Measurements from ENCODE around the gene RNF17. TPM values are rescaled to one million over a fixed set of nuclear protein-coding genes. Genes with fewer than 3 reads are reported as not detected.

The RNF17 gene
- polyA plus RNA-seq, 6 donors from 2014 or later: 0.21 to 0.34 TPM; not detected in 4

- peaks cover 0 to 3% (median 0%) of the 10 kb centered on the region in 7 donors for H3K9me3 Mint-ChIP-seq
- DNase-seq: no peak
- no peak overlapping the region for H3K27ac Mint-ChIP-seq
- no peak overlapping the region for H3K4me3 Mint-ChIP-seq
- peaks cover 29 to 40% of the 10 kb centered on the region in 2 donors for H3K36me3 Mint-ChIP-seq
- peaks cover 12 to 16% (median 14%) of the 10 kb centered on the region in 3 donors for H3K4me1 Mint-ChIP-seq
- no peak for ATAC-seq (ENCODE audit: low read depth in 2 of 2)
- H3K27me3 Mint-ChIP-seq: no peaks in the 10 kb centered on the region
Observed at GRCh38 chr13:24897293-24897692, 133.3 kb downstream of the RNF17 start.

DNA sequence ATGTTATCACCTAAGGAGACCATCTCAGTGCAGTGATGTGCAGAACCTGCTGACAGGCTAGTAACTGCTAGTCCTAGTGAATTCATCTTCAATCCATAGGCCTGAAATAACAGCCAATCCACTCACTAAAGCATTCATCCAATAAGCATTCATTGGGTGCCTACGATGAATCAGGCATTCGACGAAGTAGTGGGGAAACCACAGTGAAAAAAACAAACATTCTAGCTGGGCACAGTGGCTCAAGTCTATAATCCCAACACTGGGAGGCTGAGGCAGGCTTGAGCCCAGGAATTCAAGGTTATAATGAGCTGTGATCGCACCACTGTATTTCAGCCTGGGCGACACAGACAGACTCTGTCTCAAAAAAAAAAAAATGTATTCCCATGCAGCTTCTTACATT, 135.6 kb downstream of the RNF17 start:
- peak overlapping the region in 1 of 8 donors; percentile 32 for H3K4me3 Mint-ChIP-seq
- peaks cover 0 to 3% (median 0%) of the 10 kb centered on the region in 7 donors for H3K9me3 Mint-ChIP-seq
- H3K4me1 Mint-ChIP-seq: peaks cover 11 to 14% (median 12%) of the 10 kb centered on the region in 3 donors
- no peak for ATAC-seq (ENCODE audit: low read depth in 2 of 2)
- DNase-seq: no peak
- H3K36me3 Mint-ChIP-seq: peaks cover 18 to 24% of the 10 kb centered on the region in 2 donors
- peak overlapping the region in 2 of 6 donors; percentile 33 to 88 for H3K27ac Mint-ChIP-seq
- no peaks in the 10 kb centered on the region for H3K27me3 Mint-ChIP-seq

GRCh38 chr13:24900507-24900906, 136.5 kb downstream of the RNF17 start:
- peak; percentile 64 to 86 for ATAC-seq (ENCODE audit: low read depth in 2 of 2)
- Mint-ChIP-seq H3K9me3 (peaks cover 0 to 3% (median 0%) of the 10 kb centered on the region in 7 donors), H3K36me3 (peaks cover 26 to 33% of the 10 kb centered on the region in 2 donors), H3K4me3 (no peak overlapping the region), H3K4me1 (peaks cover 11 to 14% (median 12%) of the 10 kb centered on the region in 3 donors), H3K27ac (peak overlapping the region in 3 of 6 donors; percentile 43 to 88 (median 70)), H3K27me3 (no peaks in the 10 kb centered on the region)
- DNase-seq: no peak

DNA sequence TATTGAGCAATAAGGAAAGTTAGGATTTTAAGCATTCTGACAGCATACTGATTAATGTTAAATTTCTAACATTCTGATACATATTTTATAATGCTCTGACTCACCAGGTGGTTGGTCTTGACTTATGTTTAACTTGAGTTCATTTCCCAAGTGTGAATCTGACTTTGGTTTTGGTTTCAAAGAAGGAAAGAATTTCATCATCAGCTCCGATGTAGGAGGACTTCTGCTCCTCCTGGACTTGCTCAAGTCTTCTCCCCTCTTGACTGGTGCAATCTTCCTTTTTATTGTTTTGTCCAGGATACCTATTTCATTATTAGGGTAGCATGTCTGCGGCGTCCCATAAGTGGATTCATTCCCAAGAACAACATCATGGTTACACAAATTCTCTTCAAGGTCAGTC, 141.3 kb downstream of the RNF17 start:
- Mint-ChIP-seq H3K27me3 (no peaks in the 10 kb centered on the region), H3K36me3 (peaks cover 27 to 31% of the 10 kb centered on the region in 2 donors), H3K27ac (no peak overlapping the region), H3K4me3 (no peak overlapping the region), H3K9me3 (no peaks in the 10 kb centered on the region), H3K4me1 (peaks cover 7 to 9% (median 8%) of the 10 kb centered on the region in 3 donors)
- ATAC-seq (ENCODE audit: low read depth in 2 of 2) (no peak), DNase-seq (no peak)

DNA sequence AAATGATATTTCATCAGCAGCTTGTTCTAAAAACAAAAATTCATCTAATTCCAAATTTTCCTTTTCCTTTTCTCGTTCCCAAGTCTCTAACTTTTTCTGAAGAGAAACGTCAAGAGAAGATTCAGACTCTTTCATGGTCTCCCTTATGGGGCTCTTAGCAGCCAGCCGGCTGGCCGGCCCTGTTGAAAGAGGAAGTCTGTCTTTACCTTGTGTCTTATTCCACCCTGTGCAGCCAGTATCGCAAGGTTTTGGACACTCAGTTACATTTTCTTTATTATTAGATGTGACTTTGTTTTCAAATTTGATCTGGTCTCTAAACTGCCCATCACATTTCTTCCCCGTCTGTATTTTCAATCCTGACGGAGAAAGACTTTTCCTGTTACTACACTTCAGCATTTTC, 142.3 kb downstream of the RNF17 start:
- Mint-ChIP-seq H3K4me3 (no peak overlapping the region), H3K36me3 (peaks cover 18 to 25% of the 10 kb centered on the region in 2 donors), H3K9me3 (no peaks in the 10 kb centered on the region), H3K27me3 (no peaks in the 10 kb centered on the region), H3K27ac (no peak overlapping the region), H3K4me1 (no peaks in the 10 kb centered on the region)
- DNase-seq (no peak), ATAC-seq (ENCODE audit: low read depth in 2 of 2) (no peak)

GRCh38 chr13:24910502-24911132, 146.6 kb downstream of the RNF17 start:
- H3K27me3 Mint-ChIP-seq: no peaks in the 10 kb centered on the region
- no peaks in the 10 kb centered on the region for H3K9me3 Mint-ChIP-seq
- H3K4me1 Mint-ChIP-seq: peaks cover 0 to 5% (median 2%) of the 10 kb centered on the region in 3 donors
- H3K27ac Mint-ChIP-seq: no peak overlapping the region
- no peak overlapping the region for H3K4me3 Mint-ChIP-seq
- no peak for DNase-seq
- H3K36me3 Mint-ChIP-seq: peaks cover 15 to 24% of the 10 kb centered on the region in 2 donors
- no peak for ATAC-seq (ENCODE audit: low read depth in 2 of 2)

- H3K4me1 Mint-ChIP-seq: peaks cover 0 to 5% (median 2%) of the 10 kb centered on the region in 3 donors
- no peak for ATAC-seq (ENCODE audit: low read depth in 2 of 2)
Observed at GRCh38 chr13:24911133-24911908, 147.4 kb downstream of the RNF17 start.

DNA sequence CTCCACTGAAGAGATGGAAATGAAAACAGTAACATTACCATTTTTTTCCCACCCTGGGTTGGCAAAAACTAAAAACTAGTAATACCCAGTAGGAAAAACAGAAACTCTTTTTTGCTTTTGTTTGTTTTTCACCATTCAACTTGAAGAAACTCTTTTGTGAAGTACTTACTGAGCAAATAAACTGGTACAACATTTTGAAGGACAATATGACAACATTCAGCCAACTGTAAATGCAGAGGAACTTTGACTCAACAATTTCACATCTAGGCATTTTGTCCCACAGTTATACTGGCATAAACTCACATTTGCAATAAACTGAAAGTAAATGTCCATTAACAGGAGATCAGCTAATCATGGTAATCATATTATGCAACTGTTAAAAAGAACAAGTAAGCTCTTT, 152.5 kb downstream of the RNF17 start:
- peaks cover 0 to 5% (median 2%) of the 10 kb centered on the region in 3 donors for H3K4me1 Mint-ChIP-seq
- DNase-seq (no peak), ATAC-seq (ENCODE audit: low read depth in 2 of 2) (no peak)
- H3K9me3 Mint-ChIP-seq: no peaks in the 10 kb centered on the region
- H3K27ac Mint-ChIP-seq: no peak overlapping the region
- peak overlapping the region in 1 of 8 donors; percentile 27 for H3K4me3 Mint-ChIP-seq
- H3K36me3 Mint-ChIP-seq: peaks cover 8 to 9% of the 10 kb centered on the region in 2 donors
- no peaks in the 10 kb centered on the region for H3K27me3 Mint-ChIP-seq

More at GRCh38 chr13:24911133-24911908, 147.4 kb downstream of the RNF17 start:
- no peak overlapping the region for H3K27ac Mint-ChIP-seq
- no peaks in the 10 kb centered on the region for H3K9me3 Mint-ChIP-seq
- peaks cover 8 to 16% of the 10 kb centered on the region in 2 donors for H3K36me3 Mint-ChIP-seq
- no peak for DNase-seq
- H3K27me3 Mint-ChIP-seq: no peaks in the 10 kb centered on the region
- H3K4me3 Mint-ChIP-seq: no peak overlapping the region

GRCh38 chr13:24921003-24921402, 157.0 kb downstream of the RNF17 start:
- Mint-ChIP-seq H3K27me3 (no peaks in the 10 kb centered on the region), H3K36me3 (no peaks in the 10 kb centered on the region), H3K27ac (no peak overlapping the region), H3K9me3 (peaks cover 0 to 2% (median 0%) of the 10 kb centered on the region in 7 donors), H3K4me1 (peaks cover 4 to 12% (median 9%) of the 10 kb centered on the region in 3 donors), H3K4me3 (peak overlapping the region in 6 of 8 donors; percentile 28 to 97 (median 68))
- DNase-seq: no peak
- no peak for ATAC-seq (ENCODE audit: low read depth in 2 of 2)

GRCh38 chr13:24921881-24922280, 157.9 kb downstream of the RNF17 start:
- peaks cover 4 to 12% (median 9%) of the 10 kb centered on the region in 3 donors for H3K4me1 Mint-ChIP-seq
- no peaks in the 10 kb centered on the region for H3K27me3 Mint-ChIP-seq
- H3K4me3 Mint-ChIP-seq: peak overlapping the region; percentile 93 to 99 (median 97)
- DNase-seq (no peak), ATAC-seq (ENCODE audit: low read depth in 2 of 2) (no peak)
- peaks cover 0 to 2% (median 0%) of the 10 kb centered on the region in 7 donors for H3K9me3 Mint-ChIP-seq
- peak overlapping the region; percentile 38 to 99 (median 97) for H3K27ac Mint-ChIP-seq
- H3K36me3 Mint-ChIP-seq: no peaks in the 10 kb centered on the region

DNA sequence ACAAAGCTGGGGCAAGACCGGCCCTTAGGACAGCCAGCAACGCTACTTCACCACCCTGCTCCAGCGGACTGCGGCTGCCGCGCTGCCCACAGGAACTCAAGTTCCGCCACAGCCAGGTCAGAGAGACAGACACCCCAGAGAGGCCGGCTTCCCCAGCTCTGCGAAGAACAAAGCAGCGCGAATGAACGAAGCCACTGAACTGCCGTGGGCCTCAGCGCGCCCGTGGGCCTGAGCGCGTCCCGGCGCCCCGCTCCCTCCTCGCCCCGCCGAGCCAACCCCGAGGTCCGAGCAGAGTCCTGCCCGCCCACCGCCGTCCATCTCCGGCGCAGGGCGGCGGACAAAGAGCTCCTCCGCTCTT, 158.4 kb downstream of the RNF17 start:
- Mint-ChIP-seq H3K9me3 (peaks cover 0 to 2% (median 0%) of the 10 kb centered on the region in 7 donors), H3K27ac (peak overlapping the region; percentile 96 to 99 (median 97)), H3K27me3 (no peaks in the 10 kb centered on the region), H3K4me1 (peaks cover 4 to 12% (median 9%) of the 10 kb centered on the region in 3 donors), H3K4me3 (peak overlapping the region; percentile 93 to 99 (median 97)), H3K36me3 (no peaks in the 10 kb centered on the region)
- ATAC-seq (ENCODE audit: low read depth in 2 of 2) (peak; percentile 2 to 4), DNase-seq (no peak)

DNA sequence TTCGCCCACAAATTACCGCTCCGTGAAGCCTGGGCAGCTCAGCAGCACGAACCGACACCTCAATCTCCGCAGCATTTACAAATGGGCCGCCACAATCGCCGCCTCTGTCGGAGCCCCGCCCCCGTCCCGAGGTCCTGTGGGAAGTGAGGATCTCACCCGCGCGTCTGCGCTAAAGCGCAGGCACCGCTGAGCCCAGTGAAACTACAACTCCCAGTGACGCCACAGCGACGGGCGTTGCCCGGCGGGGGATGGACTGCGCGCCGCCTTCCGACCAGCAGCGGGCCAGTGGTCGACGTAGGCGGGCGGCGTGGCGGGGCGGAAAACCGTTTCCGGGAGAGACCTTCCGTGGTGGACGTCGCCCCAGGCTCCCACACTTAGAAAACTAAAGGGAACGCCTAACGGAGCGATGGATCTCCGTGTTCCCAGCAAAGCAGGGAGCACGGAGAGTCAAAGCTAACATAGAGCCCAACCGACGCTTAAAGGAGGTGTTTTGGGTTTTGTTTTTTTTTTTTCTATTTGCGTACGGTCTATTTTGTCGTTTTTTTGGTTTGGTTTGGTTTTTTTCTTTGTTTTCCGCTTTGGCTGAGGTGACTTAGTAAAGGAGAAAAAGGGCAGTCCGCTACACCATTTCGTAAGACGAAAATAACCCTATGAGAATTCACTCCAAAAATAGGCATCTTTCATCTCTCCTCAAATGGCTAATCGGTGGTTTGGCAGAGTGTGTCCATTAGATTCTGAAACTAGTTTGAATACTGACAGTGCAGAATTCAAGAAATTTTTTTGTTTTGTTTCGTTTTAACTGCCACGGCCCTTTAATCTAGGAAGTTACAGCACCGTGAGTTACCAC, 159.0 kb downstream of the RNF17 start:
- ATAC-seq (ENCODE audit: low read depth in 2 of 2): peak; percentile 95 to 96
- Mint-ChIP-seq H3K4me3 (peak overlapping the region; percentile 93 to 99 (median 97)), H3K27me3 (peaks cover 0 to 6% (median 0%) of the 10 kb centered on the region in 3 donors), H3K4me1 (peaks cover 4 to 12% (median 9%) of the 10 kb centered on the region in 3 donors), H3K36me3 (no peaks in the 10 kb centered on the region), H3K27ac (peak overlapping the region; percentile 96 to 99 (median 97)), H3K9me3 (peaks cover 0 to 2% (median 0%) of the 10 kb centered on the region in 7 donors)
- peak; percentile 92 for DNase-seq
